Measurements from ENCODE around the gene ZNF451.

Gene ZNF451

GRCh38 chr6:57193177-57193576, 103.2 kb downstream of the ZNF451 start:
- Histone ChIP-seq H3K36me3 (replicated peaks; ENCODE audit: low read depth, low read length) (peaks cover 14% of the 10 kb centered on the region), H3K27ac (ENCODE audit: low read length) (no peak overlapping the region), H4K20me1 (ENCODE audit: insufficient read depth, low read length) (no peaks in the 10 kb centered on the region), H3K4me3 (ENCODE audit: low read length) (no peak overlapping the region), H3K4me1 (ENCODE audit: low read length) (no peaks in the 10 kb centered on the region), H3K4me2 (ENCODE audit: low read length) (no peak overlapping the region), H3K9ac (ENCODE audit: low read length) (no peak overlapping the region), H3K79me2 (ENCODE audit: low read length) (no peaks in the 10 kb centered on the region), H2AFZ (ENCODE audit: low read depth, low read length) (no peak overlapping the region), H3K27me3 (ENCODE audit: low read depth, low read length) (no peaks in the 10 kb centered on the region), H3K9me3 (ENCODE audit: insufficient read depth, low read length) (no peaks in the 10 kb centered on the region)
- TF ChIP-seq CTCF (IDR thresholded peaks at IDR 0.05; ENCODE audit: low read depth, low read length) (no peak), EZH2phosphoT487 (IDR thresholded peaks at IDR 0.05; ENCODE audit: low read depth) (no peak)

- no peaks in the 10 kb centered on the region for H3K9me3 ChIP-seq (ENCODE audit: insufficient read depth, low read length)
- H3K27me3 ChIP-seq (ENCODE audit: low read depth, low read length): no peaks in the 10 kb centered on the region
- H3K27ac ChIP-seq (ENCODE audit: low read length): no peak overlapping the region
- H3K79me2 ChIP-seq (ENCODE audit: low read length): no peaks in the 10 kb centered on the region
- H3K4me3 ChIP-seq (ENCODE audit: low read length): no peak overlapping the region
- no peak overlapping the region for H2AFZ ChIP-seq (ENCODE audit: low read depth, low read length)
- H3K9ac ChIP-seq (ENCODE audit: low read length): no peak overlapping the region
- H3K4me1 ChIP-seq (ENCODE audit: low read length): no peaks in the 10 kb centered on the region
- H3K36me3 ChIP-seq (replicated peaks; ENCODE audit: low read depth, low read length): peaks cover 11% of the 10 kb centered on the region
- TF ChIP-seq CTCF (IDR thresholded peaks at IDR 0.05; ENCODE audit: low read depth, low read length) (no peak), EZH2phosphoT487 (IDR thresholded peaks at IDR 0.05; ENCODE audit: low read depth) (no peak)
- H3K4me2 ChIP-seq (ENCODE audit: low read length): no peak overlapping the region
- no peaks in the 10 kb centered on the region for H4K20me1 ChIP-seq (ENCODE audit: insufficient read depth, low read length)
Observed at GRCh38 chr6:57195457-57195856, 105.5 kb downstream of the ZNF451 start.

GRCh38 chr6:57198926-57199636, 109.1 kb downstream of the ZNF451 start:
- Histone ChIP-seq H3K9me3 (ENCODE audit: insufficient read depth, low read length) (no peaks in the 10 kb centered on the region), H3K27ac (ENCODE audit: low read length) (no peak overlapping the region), H3K36me3 (replicated peaks; ENCODE audit: low read depth, low read length) (no peaks in the 10 kb centered on the region), H4K20me1 (ENCODE audit: insufficient read depth, low read length) (no peaks in the 10 kb centered on the region), H3K27me3 (ENCODE audit: low read depth, low read length) (no peaks in the 10 kb centered on the region), H3K4me1 (ENCODE audit: low read length) (no peaks in the 10 kb centered on the region), H3K79me2 (ENCODE audit: low read length) (no peaks in the 10 kb centered on the region), H2AFZ (ENCODE audit: low read depth, low read length) (no peak overlapping the region), H3K4me2 (ENCODE audit: low read length) (no peak overlapping the region), H3K4me3 (ENCODE audit: low read length) (no peak overlapping the region), H3K9ac (ENCODE audit: low read length) (no peak overlapping the region)
- no peak for TF ChIP-seq EZH2phosphoT487 (IDR thresholded peaks at IDR 0.05; ENCODE audit: low read depth)
- TF ChIP-seq CTCF (IDR thresholded peaks at IDR 0.05; ENCODE audit: low read depth, low read length): no peak

GRCh38 chr6:57201718-57202117, 111.7 kb downstream of the ZNF451 start:
- Histone ChIP-seq H3K9me3 (ENCODE audit: insufficient read depth, low read length) (no peaks in the 10 kb centered on the region), H4K20me1 (ENCODE audit: insufficient read depth, low read length) (no peaks in the 10 kb centered on the region), H3K27ac (ENCODE audit: low read length) (no peak overlapping the region), H3K36me3 (replicated peaks; ENCODE audit: low read depth, low read length) (no peaks in the 10 kb centered on the region), H3K4me2 (ENCODE audit: low read length) (no peak overlapping the region), H3K4me1 (ENCODE audit: low read length) (no peaks in the 10 kb centered on the region), H3K79me2 (ENCODE audit: low read length) (no peaks in the 10 kb centered on the region), H3K9ac (ENCODE audit: low read length) (no peak overlapping the region), H3K4me3 (ENCODE audit: low read length) (no peak overlapping the region), H3K27me3 (ENCODE audit: low read depth, low read length) (no peaks in the 10 kb centered on the region), H2AFZ (ENCODE audit: low read depth, low read length) (no peak overlapping the region)
- TF ChIP-seq CTCF (IDR thresholded peaks at IDR 0.05; ENCODE audit: low read depth, low read length) (no peak), EZH2phosphoT487 (IDR thresholded peaks at IDR 0.05; ENCODE audit: low read depth) (no peak)
